Activated CD8-positive, alpha-beta memory T cell treated with anti-CD3 and anti-CD28 coated beads for 1 hour (primary cell): ENCODE measurements around the gene PRKG1.
"Not testable (repeated sequence)": the region's sequence is repeated elsewhere in the genome, so short reads cannot be mapped to it uniquely, and the experiment has no call there.

Source experiments
- DNase-seq, 2 donors: peaks; one replicate each; pipeline ENCODE4 v3.0.0-alpha.2; 2020; ENCODE audit warnings: low read depth in 1 of 2; ENCODE audit errors: extremely low read depth in 1 of 2

Gene PRKG1

GRCh38 chr10:51672039-51672535 lies 597.8 kb downstream of the PRKG1 start:
- DNase-seq: no peak

- no peak for DNase-seq
Observed at GRCh38 chr10:51675088-51675487, 600.8 kb downstream of the PRKG1 start.

DNA sequence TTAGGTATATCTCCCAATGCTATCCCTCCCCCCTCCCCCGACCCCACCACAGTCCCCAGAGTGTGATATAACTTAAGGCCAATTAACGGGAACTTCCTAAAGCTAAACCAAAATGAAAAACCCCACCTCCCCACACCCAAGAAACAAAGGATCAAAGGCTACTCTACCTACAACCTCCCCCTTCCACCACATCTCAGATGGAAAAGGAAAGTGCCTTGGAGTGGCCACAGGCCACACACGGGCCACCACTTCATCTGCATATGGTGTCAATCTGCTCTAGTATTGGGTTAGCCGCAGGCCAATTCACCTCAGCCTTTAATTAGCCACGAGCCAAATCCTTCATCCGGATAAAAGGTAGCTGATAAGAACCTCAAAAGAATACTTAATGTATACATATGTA lies 605.6 kb downstream of the PRKG1 start:
- DNase-seq: no peak

- DNase-seq: no peak
Observed at GRCh38 chr10:51683031-51683691, 608.9 kb downstream of the PRKG1 start.

- no peak for DNase-seq
Observed at GRCh38 chr10:51685768-51686167, 611.5 kb downstream of the PRKG1 start.

DNA sequence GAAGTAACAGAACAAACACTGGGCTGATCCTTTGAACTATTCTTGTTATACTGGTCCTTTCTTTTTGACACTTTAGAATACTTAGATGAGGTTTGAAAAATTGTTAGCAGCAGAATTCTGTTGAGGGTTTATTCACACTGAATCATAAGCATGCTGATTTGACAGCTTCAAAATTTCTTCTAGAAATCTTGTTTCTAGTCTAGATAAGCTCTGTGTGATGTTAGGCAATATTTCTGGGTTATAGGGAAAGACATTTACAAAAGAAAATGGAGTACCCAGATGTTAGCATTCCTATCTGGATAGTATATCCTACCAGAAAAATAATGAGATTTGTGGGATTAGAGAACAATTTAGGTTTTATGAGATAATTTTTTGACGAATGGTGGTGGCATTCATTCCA lies 613.0 kb downstream of the PRKG1 start:
- no peak for DNase-seq

DNA sequence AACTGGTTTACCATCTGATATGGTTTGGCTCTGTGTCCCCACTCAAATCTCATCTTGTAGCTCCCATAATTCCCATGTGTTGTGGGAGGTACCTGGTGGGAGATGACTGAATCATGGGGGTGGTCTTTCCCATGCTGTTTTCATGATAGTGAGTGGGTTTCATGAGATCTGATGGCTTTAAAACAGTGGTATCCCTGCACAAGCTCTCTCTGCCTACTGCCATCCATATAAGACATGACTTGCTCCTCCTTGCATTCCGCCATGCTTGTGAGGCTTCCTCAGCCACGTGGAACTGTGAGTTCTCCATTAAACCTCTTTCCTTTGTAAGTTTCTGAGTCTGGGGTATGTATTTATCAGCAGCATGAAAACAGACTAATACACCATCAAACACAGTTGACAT lies 614.5 kb downstream of the PRKG1 start:
- DNase-seq: not testable (repeated sequence)

GRCh38 chr10:51689536-51689935 lies 615.2 kb downstream of the PRKG1 start:
- DNase-seq: no peak

- no peak for DNase-seq
Observed at GRCh38 chr10:51691135-51691534, 616.8 kb downstream of the PRKG1 start.

GRCh38 chr10:51694086-51694768 lies 619.9 kb downstream of the PRKG1 start:
- no peak for DNase-seq

GRCh38 chr10:51696251-51696650 lies 622.0 kb downstream of the PRKG1 start:
- no peak for DNase-seq

DNA sequence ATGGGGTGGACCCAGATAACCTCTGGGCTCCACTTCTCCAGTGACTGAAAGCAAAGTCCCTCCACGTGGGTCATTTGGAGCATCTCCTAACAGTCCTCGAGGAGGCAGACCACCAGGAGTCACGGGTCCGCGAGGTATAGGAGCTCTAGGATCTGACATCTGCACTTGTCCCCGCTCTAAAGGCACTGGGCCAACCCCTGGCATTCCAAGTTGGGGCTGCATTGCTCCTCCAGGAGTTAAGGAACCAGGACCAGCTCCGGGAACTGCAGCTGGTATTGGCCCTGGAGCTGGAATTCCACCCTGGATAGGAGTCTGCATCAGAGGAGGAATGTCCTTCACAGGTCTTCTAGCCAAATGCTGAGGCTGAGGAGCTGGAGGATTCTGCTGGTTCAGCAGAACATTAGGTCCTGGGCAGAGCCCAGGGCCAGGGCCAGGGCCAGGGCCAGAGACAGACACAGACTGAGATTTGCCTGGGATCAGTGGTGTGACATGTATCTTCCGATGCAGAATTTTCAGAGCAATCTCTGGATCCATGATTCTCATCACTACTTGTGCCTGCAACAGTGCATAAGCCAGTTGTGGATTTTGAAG lies 624.3 kb downstream of the PRKG1 start:
- no peak for DNase-seq

DNA sequence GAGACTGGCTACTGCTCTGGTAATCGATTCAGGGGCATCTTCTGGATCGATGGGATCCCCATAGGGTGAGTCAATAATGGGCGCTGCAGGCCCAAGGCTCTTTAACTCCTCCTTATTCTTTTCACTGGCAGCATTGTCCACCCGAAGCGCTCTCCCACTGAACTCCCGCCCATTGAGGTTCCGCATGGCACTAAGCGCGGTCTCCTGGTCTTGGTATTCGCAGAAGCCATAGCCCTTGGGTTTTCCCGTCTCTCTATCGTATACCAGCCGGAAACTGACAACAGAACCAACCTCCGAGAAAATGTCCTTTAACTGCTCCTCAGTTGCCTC lies 624.8 kb downstream of the PRKG1 start:
- DNase-seq: no peak

GRCh38 chr10:51699475-51700227 lies 625.4 kb downstream of the PRKG1 start, which contains the start of gene CSTF2T:
Gene CSTF2T (minus strand): TSS chr10:51699595. CDS start chr10:51699549, 46 bp downstream.
- DNase-seq: peak; percentile 79 to 81

GRCh38 chr10:51700228-51700817 lies 626.0 kb downstream of the PRKG1 start:
- no peak for DNase-seq

DNA sequence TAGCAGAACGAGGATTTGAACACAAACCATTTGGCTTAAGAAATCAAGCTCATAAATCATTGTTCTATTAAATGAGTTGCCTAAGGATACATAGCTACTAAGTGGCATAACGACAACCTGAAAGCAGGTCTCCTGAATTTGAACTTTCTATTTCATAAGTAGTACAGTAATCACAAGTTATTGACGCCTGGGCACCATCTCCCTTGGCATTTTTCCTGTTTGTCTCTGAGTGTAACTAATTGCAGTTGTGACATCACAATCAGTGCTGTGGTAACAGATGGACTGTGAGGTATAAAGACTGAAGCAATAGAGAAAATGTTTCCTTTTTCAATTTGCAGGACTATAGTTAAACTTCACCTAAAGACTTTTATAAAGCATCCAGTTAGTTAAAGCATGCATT lies 631.5 kb downstream of the PRKG1 start:
- no peak for DNase-seq

GRCh38 chr10:51706225-51706624 lies 631.9 kb downstream of the PRKG1 start:
- DNase-seq: no peak

GRCh38 chr10:51707392-51707791 lies 633.1 kb downstream of the PRKG1 start:
- DNase-seq: no peak

DNA sequence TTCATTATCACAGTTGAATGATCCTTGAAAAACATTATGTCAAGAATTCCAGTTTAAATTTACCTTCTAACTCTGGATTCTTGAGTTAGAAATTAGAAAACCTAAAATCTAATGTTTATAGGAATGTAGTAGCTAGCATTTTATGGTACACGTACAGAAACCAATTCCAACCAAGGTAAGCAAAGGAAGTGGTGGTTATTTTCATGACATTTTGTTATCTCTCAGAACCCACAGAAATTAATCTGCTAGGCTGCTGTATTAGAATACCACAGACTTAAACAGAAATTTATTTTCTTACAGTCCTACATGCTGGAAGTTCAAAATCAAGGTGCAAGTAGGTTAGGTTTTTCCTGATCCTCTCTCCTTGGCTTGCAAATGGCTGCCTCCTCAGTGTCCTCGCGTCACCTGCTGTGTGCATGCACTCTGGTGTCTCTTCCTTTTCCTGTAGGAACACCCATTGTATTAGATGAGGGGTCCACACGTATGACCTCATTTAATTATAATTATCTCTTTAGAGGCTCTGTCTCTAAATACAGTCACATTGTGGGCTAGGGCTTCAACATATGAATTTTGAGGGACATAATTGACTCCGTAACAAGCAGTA lies 633.6 kb downstream of the PRKG1 start:
- DNase-seq: no peak

DNA sequence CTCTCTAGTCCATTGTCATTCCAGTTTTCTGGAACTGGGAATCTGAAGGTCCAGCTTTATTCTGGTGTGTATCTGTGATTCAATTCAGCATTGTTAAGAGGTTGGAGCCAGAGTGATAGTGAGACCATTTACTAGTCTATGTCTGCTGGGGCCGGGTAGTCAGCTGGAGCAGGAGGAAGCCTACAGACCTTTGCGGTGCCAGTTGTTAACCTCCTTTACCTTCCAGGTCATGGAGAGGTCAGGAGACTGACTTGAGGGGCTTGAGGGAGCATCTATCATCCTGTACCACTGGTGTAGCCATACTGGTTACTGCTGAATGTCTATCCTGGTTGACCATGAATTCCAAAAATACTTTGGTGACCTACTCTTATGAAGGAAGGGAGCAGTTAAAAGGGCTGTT lies 634.3 kb downstream of the PRKG1 start:
- DNase-seq: no peak
